Measurements from ENCODE around the gene TRABD2B. TPM values are rescaled to one million over a fixed set of nuclear protein-coding genes. Genes with fewer than 3 reads are reported as not detected.

TRABD2B gene
- total and polyA plus RNA-seq, 7 donors, result 0.08 to 0.76 (median 0.42) TPM

DNA sequence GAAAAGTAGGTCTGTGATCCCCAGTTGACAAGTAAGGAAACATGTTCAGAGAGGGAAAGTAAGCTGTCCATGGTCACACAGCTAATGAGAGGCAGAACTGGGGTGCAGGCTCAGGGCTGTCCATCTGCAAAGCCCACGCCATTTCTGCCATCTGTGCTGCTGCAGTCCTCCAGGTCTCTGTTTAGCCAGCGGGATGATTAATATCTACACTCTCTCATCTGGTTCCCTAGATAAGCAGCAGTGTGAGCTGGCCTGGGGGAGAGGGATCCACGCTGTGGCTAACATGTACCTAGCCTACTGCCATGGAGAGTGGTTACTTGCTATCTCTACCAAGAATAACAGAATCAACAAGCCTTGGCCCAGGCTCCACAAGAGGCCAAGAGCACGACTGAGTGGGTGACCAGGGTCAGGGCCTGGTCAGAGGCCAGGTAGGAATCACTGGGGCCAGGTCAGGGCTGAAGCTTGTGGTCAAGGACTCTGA lies 75.2 kb downstream of the TRABD2B start:
- Histone ChIP-seq H3K4me1 (no peaks in the 10 kb centered on the region), H3K36me3 (ENCODE audit: insufficient read depth in 1 of 2, low read depth in 1 of 2) (no peaks in the 10 kb centered on the region), H3K4me3 (no peak overlapping the region), H3K27ac (no peak overlapping the region), H3K9me3 (no peaks in the 10 kb centered on the region), H3K27me3 (ENCODE audit: insufficient read depth in 3 of 3, low read length in 2 of 3) (peaks cover 0 to 7% (median 0%) of the 10 kb centered on the region in 3 donors)
- TF ChIP-seq, protein P1, sequence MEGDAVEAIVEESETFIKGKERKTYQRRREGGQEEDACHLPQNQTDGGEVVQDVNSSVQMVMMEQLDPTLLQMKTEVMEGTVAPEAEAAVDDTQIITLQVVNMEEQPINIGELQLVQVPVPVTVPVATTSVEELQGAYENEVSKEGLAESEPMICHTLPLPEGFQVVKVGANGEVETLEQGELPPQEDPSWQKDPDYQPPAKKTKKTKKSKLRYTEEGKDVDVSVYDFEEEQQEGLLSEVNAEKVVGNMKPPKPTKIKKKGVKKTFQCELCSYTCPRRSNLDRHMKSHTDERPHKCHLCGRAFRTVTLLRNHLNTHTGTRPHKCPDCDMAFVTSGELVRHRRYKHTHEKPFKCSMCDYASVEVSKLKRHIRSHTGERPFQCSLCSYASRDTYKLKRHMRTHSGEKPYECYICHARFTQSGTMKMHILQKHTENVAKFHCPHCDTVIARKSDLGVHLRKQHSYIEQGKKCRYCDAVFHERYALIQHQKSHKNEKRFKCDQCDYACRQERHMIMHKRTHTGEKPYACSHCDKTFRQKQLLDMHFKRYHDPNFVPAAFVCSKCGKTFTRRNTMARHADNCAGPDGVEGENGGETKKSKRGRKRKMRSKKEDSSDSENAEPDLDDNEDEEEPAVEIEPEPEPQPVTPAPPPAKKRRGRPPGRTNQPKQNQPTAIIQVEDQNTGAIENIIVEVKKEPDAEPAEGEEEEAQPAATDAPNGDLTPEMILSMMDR (IDR thresholded peaks at IDR 0.05), result no peak
- no peak for DNase-seq
- no peak for ATAC-seq
- intact Hi-C loops (cut with DNase I), result no loop called here
- WGBS, 3 donors, result 82 to 96% (median 84%) methylated on average over 4 of the region's 4 CpGs

DNA sequence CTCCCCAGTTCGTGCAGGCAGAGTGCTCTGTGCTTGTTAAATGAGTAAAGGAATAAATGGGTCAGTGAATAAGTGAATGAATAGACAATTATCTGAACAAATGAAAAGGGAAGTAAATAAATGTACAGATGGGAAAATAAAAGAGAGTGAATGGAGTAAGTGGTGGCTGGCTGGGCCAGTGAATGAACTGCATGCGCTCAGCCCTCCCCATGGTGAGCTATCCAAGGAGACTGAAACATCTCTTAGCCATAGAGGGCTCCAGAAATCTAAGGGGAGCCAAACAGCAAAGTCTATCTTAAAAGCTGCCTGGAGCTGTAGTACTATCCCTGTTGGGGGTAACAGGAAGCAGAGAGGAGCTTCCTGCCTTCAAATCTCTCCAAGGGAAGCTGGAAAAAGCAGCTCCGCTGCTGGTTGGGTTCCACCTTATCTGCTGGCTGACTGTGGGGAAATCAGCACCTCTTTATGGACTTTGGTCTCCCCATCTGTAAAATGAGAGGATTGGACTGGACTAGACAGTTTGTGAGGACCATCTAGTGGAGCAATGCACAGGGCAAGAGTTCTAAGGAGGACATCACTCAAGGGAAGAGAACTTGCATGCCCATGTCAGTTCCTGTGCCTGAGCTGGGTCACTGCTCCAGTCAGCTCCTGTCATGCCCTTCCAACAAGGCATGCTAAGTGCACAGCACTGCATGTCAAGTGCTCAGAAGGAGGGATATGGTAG lies 77.9 kb downstream of the TRABD2B start:
- no peaks in the 10 kb centered on the region for H3K36me3 ChIP-seq (ENCODE audit: insufficient read depth in 1 of 2, low read depth in 1 of 2)
- H3K27ac ChIP-seq, result no peak overlapping the region
- ATAC-seq (no peak), DNase-seq (no peak)
- peaks cover 0 to 4% (median 0%) of the 10 kb centered on the region in 3 donors for H3K27me3 ChIP-seq (ENCODE audit: insufficient read depth in 3 of 3, low read length in 2 of 3)
- TF ChIP-seq, protein P1 (IDR thresholded peaks at IDR 0.05), result no peak
- H3K9me3 ChIP-seq, result no peaks in the 10 kb centered on the region
- H3K4me3 ChIP-seq, result no peak overlapping the region
- WGBS, 3 donors, result 78 to 85% (median 84%) methylated on average over 3 of the region's 3 CpGs
- no peaks in the 10 kb centered on the region for H3K4me1 ChIP-seq
- intact Hi-C loops (cut with DNase I), result no loop called here

DNA sequence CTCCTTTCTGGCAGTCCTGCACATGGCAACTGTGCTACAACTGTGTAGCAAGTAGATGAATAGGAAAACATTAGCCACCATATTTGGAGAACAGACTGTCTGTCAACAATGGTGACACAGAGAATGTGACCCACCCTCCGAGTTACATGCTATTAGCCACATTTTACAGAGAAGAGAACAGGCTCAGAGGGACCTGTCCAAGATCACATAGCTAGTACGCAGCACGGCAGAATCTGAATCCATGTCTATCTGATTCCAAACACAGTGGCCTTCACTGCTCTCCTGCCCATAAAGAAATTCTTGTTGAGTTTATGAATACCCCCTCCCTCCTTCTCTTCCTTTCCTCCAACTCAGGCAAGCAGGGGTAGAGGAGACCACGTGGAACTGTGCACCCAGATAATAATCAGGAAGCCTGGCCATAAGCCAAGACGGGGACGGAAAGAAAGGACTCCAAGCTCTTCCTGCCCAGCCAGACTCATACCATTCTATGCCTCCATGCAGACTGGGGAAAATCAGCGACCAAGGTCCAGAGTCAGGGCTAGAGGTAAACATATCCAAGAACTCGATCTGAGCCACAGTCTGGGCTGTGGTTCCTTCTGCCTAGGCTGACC lies 78.8 kb downstream of the TRABD2B start:
- TF ChIP-seq, protein P1 (IDR thresholded peaks at IDR 0.05), result no peak
- Histone ChIP-seq H3K27me3 (ENCODE audit: insufficient read depth in 3 of 3, low read length in 2 of 3) (peaks cover 0 to 4% (median 0%) of the 10 kb centered on the region in 3 donors), H3K36me3 (ENCODE audit: insufficient read depth in 1 of 2, low read depth in 1 of 2) (no peaks in the 10 kb centered on the region), H3K4me3 (no peak overlapping the region), H3K27ac (no peak overlapping the region), H3K4me1 (no peaks in the 10 kb centered on the region), H3K9me3 (no peaks in the 10 kb centered on the region)
- DNase-seq, result no peak
- intact Hi-C loops (cut with DNase I), result no loop called here
- no peak for ATAC-seq
- WGBS, 3 donors, result 52 to 55% (median 53%) methylated on average over 8 of the region's 8 CpGs

DNA sequence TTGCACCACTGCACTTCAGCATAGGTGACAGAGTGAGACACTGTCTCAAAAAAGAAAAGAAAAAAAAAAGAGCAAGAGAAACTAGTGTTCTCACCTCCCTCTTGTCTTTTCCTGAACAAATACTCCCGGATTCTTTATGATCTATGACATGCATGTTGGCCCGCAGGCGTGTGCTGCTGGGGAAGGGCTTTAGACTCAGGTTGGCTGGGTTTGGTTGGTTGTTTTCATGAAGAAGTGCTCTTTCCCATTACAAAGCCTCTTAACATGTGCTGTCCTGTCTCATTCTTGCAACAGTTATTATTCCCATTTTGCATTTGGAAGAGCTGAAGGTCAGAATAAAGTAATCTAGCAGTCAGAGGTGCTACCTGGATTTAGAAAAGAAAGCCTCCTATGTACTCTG lies 79.5 kb downstream of the TRABD2B start:
- no peak for ATAC-seq
- no peaks in the 10 kb centered on the region for H3K9me3 ChIP-seq
- no peaks in the 10 kb centered on the region for H3K4me1 ChIP-seq
- intact Hi-C loops (cut with DNase I), result no loop called here
- WGBS, 3 donors, result 91 to 94% (median 93%) methylated on average over 3 of the region's 3 CpGs
- DNase-seq, result no peak
- H3K36me3 ChIP-seq (ENCODE audit: insufficient read depth in 1 of 2, low read depth in 1 of 2), result no peaks in the 10 kb centered on the region
- H3K4me3 ChIP-seq, result no peak overlapping the region
- H3K27me3 ChIP-seq (ENCODE audit: insufficient read depth in 3 of 3, low read length in 2 of 3), result peaks cover 0 to 4% (median 0%) of the 10 kb centered on the region in 3 donors
- TF ChIP-seq, protein P1 (IDR thresholded peaks at IDR 0.05), result no peak
- no peak overlapping the region for H3K27ac ChIP-seq

Measured in psoas muscle (tissue), 8 donors.